ENCODE results near the gene DVL3.

The DVL3 gene

DNA sequence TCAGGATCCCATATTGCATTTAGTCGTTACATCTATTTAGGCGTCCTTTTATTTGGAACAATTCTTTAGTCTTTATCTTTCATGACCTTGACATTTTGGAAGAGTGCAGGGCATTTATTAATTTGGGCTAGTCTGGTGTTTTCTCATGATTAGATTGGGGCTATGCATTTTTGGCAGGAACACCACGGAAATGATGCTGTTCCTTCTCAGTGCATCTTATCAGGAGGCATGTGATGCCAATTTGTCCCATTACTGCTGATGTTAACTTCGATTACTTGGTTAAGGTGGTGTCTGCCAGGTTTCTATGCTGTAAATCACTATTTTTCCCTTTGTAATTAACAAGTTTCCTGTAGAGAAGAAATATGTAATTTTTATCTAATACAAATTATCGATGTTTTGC lies 56.1 kb downstream of the DVL3 start:
- DNase-seq (ENCODE audit: low spot score) = no peak

DNA sequence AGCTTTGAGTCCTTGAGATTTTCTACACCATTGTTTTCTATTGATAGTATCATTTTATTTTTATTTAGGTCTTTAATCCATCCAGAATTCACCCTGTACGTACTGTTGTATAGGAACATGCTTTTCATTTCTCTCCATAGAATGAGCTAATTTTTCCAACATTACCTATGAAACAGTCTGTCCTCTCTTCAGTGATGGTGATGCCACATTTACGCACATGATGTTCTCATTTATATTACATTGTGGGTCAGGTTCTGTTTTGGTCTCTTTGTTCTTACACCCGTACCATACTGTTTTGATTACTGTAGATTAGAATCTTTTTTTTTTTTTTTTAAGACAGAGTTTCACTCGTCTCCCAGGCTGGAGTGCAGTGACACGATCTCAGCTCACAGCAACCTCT lies 56.5 kb downstream of the DVL3 start:
- DNase-seq (ENCODE audit: low spot score) = no peak

DNA sequence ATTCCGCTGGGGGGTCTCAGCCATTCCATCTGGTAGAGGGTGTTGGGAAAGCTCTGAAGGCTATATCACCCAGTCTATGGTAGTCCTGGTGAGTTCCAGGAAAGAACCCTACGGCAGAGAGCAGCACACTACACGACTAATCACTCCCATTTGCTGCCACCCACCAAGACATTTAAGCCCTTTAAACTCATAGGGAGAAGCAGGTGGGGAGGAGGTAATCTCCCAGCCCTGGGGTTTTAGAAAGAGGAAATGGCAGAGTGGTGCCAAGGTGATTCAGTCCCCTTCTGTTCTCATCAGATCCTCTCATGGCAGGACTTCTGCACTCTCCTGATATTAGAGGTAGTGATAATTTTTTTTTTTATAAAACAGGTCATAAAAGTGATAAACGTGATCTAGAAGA lies 63.6 kb downstream of the DVL3 start:
- DNase-seq (ENCODE audit: low spot score) = no peak

DNA sequence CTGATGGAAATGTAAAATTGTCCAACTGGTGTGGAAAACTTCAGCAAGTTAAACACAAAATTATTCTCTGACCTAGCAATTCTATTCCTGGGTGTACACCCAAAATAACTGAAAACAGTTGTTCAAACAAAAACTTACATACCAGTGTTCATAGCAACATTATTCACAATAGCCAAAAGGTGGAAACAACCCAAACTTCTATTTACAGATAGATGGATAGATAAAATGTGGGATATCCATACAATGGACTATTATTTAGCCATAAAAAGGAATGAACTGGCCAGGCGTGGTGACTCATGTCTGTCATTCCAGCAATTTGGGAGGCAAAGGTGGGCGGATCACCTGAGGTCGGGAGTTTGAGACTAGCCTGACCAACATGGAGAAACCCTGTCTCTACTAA lies 67.3 kb downstream of the DVL3 start:
- DNase-seq (ENCODE audit: low spot score) = no peak
